ENCODE measurements around the gene ARMC9.
"Not testable (repeated sequence)": the region's sequence is repeated elsewhere in the genome, so short reads cannot be mapped to it uniquely, and the experiment has no call there.

The ARMC9 gene

DNA sequence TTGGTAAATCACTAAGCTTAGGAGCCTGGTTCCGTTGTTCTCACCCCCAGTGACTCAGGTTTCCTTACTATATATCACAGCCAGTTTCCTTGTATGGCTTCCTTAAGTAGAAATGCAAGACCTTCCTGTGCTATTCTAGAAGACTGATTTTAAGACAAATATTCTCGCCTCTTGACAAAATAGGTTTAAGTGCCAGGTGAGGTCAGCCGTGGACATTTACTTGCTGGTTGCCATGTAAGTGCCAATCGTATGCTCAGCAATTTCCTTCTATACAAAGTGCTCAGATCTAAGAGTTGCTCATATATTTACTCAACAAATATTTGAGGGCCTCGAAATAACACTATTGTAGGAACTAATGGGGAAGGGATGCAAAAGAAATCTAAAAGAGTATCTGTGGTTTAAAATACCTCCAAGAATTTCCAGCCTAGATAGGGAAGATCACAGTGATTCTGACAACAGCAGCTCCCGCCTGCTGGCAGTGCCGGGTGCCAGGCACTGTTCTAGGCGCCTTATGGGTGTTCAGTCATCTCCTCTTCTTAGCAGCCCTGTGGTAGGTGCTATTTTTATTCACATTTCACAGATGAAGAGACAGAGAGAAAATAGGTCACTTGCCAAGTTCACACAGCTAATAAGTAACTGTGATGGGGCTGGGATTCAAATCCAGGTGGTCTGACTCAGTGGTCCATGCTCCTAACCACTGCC lies 101.7 kb downstream of the ARMC9 start (continued):
- TF ChIP-seq, protein P1, sequence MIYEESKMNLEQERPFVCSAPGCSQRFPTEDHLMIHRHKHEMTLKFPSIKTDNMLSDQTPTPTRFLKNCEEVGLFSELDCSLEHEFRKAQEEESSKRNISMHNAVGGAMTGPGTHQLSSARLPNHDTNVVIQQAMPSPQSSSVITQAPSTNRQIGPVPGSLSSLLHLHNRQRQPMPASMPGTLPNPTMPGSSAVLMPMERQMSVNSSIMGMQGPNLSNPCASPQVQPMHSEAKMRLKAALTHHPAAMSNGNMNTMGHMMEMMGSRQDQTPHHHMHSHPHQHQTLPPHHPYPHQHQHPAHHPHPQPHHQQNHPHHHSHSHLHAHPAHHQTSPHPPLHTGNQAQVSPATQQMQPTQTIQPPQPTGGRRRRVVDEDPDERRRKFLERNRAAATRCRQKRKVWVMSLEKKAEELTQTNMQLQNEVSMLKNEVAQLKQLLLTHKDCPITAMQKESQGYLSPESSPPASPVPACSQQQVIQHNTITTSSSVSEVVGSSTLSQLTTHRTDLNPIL (CRISPR knock-in tag; IDR thresholded peaks at IDR 0.05; ENCODE audit: low read depth), result no peak
- TF ChIP-seq TCF4 (CRISPR knock-in tag; IDR thresholded peaks at IDR 0.05; ENCODE audit: borderline replicate concordance) (no peak), OSR1 (CRISPR knock-in tag; IDR thresholded peaks at IDR 0.05) (no peak), RARB (CRISPR knock-in tag; IDR thresholded peaks at IDR 0.05) (no peak), PPARA (CRISPR knock-in tag; IDR thresholded peaks at IDR 0.05; ENCODE audit: borderline replicate concordance) (no peak), ISL1 (CRISPR knock-in tag; IDR thresholded peaks at IDR 0.05) (no peak), GLIS3 (CRISPR knock-in tag; IDR thresholded peaks at IDR 0.05) (no peak), ZNF70 (CRISPR knock-in tag; IDR thresholded peaks at IDR 0.05) (no peak)

DNA sequence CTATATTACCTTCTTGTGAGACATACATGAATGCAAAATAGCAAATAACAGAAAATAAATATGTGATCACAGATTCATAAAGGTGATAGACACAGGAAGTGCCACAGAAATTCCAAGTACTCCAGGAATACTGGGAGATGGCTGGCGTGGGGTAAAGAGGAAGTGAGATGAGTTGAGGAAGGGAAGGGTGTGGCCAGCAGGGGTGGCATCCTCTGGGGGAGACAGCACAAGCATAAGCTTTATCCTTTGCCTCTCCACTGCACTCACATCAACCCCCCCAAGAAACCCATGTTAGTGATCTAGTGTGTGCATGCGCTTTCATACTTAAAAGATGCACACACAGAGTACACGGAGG lies 102.3 kb downstream of the ARMC9 start:
- TF ChIP-seq CSDC2 (CRISPR knock-in tag; IDR thresholded peaks at IDR 0.05) (no peak), OSR1 (CRISPR knock-in tag; IDR thresholded peaks at IDR 0.05) (no peak), ZNF565 (CRISPR knock-in tag; conservative IDR thresholded peaks at IDR 0.05; ENCODE audit: low read depth) (no peak), ZC3H10 (CRISPR knock-in tag; IDR thresholded peaks at IDR 0.05) (no peak), PPARA (CRISPR knock-in tag; IDR thresholded peaks at IDR 0.05; ENCODE audit: borderline replicate concordance) (no peak), GLIS3 (CRISPR knock-in tag; IDR thresholded peaks at IDR 0.05) (no peak), ESRRG (CRISPR knock-in tag; IDR thresholded peaks at IDR 0.05) (no peak), TCF4 (CRISPR knock-in tag; IDR thresholded peaks at IDR 0.05; ENCODE audit: borderline replicate concordance) (no peak), ISL1 (CRISPR knock-in tag; IDR thresholded peaks at IDR 0.05) (no peak), PATZ1 (CRISPR knock-in tag; IDR thresholded peaks at IDR 0.05; ENCODE audit: borderline replicate concordance) (no peak), ARNTL (CRISPR knock-in tag; IDR thresholded peaks at IDR 0.05; ENCODE audit: borderline replicate concordance, low read depth) (no peak), ZNF70 (CRISPR knock-in tag; IDR thresholded peaks at IDR 0.05) (no peak), POU6F1 (CRISPR knock-in tag; IDR thresholded peaks at IDR 0.05; ENCODE audit: borderline replicate concordance, low read depth) (no peak), SNAI2 (CRISPR knock-in tag; IDR thresholded peaks at IDR 0.05) (no peak), ZNF8 (CRISPR knock-in tag; IDR thresholded peaks at IDR 0.05) (no peak), BACH2 (CRISPR knock-in tag; IDR thresholded peaks at IDR 0.05; ENCODE audit: borderline replicate concordance) (no peak)
- TF ChIP-seq, protein P2, sequence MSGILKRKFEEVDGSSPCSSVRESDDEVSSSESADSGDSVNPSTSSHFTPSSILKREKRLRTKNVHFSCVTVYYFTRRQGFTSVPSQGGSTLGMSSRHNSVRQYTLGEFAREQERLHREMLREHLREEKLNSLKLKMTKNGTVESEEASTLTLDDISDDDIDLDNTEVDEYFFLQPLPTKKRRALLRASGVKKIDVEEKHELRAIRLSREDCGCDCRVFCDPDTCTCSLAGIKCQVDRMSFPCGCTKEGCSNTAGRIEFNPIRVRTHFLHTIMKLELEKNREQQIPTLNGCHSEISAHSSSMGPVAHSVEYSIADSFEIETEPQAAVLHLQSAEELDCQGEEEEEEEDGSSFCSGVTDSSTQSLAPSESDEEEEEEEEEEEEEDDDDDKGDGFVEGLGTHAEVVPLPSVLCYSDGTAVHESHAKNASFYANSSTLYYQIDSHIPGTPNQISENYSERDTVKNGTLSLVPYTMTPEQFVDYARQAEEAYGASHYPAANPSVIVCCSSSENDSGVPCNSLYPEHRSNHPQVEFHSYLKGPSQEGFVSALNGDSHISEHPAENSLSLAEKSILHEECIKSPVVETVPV (CRISPR knock-in tag; IDR thresholded peaks at IDR 0.05), result no peak
- TF ChIP-seq, protein P1 (CRISPR knock-in tag; IDR thresholded peaks at IDR 0.05; ENCODE audit: low read depth), result no peak
- no peak for ATAC-seq

- not testable (repeated sequence) for ATAC-seq
These were observed 105.8 kb downstream of the ARMC9 start for GRCh38 chr2:231304259-231304658.

GRCh38 chr2:231305221-231305620 lies 106.8 kb downstream of the ARMC9 start:
- no peak for ATAC-seq
- TF ChIP-seq CSDC2 (CRISPR knock-in tag; IDR thresholded peaks at IDR 0.05), result no peak
- no peak for TF ChIP-seq TOX (CRISPR knock-in tag; IDR thresholded peaks at IDR 0.05; ENCODE audit: borderline replicate concordance)
- TF ChIP-seq ZNF70 (CRISPR knock-in tag; IDR thresholded peaks at IDR 0.05), result no peak
- TF ChIP-seq POU6F1 (CRISPR knock-in tag; IDR thresholded peaks at IDR 0.05; ENCODE audit: borderline replicate concordance, low read depth), result no peak
- TF ChIP-seq ISL1 (CRISPR knock-in tag; IDR thresholded peaks at IDR 0.05), result no peak
- no peak for TF ChIP-seq SNAI2 (CRISPR knock-in tag; IDR thresholded peaks at IDR 0.05)
- TF ChIP-seq, protein P2 (CRISPR knock-in tag; IDR thresholded peaks at IDR 0.05), result no peak
- TF ChIP-seq TCF4 (CRISPR knock-in tag; IDR thresholded peaks at IDR 0.05; ENCODE audit: borderline replicate concordance), result no peak
- TF ChIP-seq GLIS3 (CRISPR knock-in tag; IDR thresholded peaks at IDR 0.05), result no peak
- no peak for TF ChIP-seq PPARA (CRISPR knock-in tag; IDR thresholded peaks at IDR 0.05; ENCODE audit: borderline replicate concordance)
